ENCODE results near the gene LRRC38. TPM values are rescaled to one million over a fixed set of nuclear protein-coding genes. Genes with fewer than 3 reads are reported as not detected.
"Not testable (repeated sequence)": the region's sequence is repeated elsewhere in the genome, so short reads cannot be mapped to it uniquely, and the experiment has no call there.

The LRRC38 gene
- total RNA-seq (not detected), polyA plus RNA-seq (ENCODE audit: insufficient read depth, low read depth, low replicate concordance) (not detected)
- long read RNA-seq, donor 1 = 0 reads
- long read RNA-seq, donor 2, partial matches to known transcripts = 0 of 1 reads
- long read RNA-seq, donor 2, other reads (novel, unspliced or antisense) = 0 of 1 reads
- long read RNA-seq, donor 3 = 0 reads
- long read RNA-seq, donor 4 = 0 reads
- long read RNA-seq, donor 5 = 0 reads
- long read RNA-seq, donor 6 = 0 reads
- long read RNA-seq, donor 7 = 0 reads
- long read RNA-seq, donor 8 = 0 reads
- long read RNA-seq, donor 9 = 0 reads
- long read RNA-seq, donor 10 = 0 reads

- peak in 2 of 5 donors; percentile 42 to 52 for DNase-seq
- no peak for FAIRE-seq
- H3K27ac ChIP-seq (ENCODE audit: low read depth in 2 of 2, low read length in 2 of 2) = no peak within 1 kb of the TSS
- H3K9ac ChIP-seq (ENCODE audit: low read length in 3 of 3) = no peak within 1 kb of the TSS
- H3K4me1 ChIP-seq (ENCODE audit: control insufficient read depth in 2 of 3, insufficient read depth in 2 of 3, low read depth in 1 of 3, low read length in 3 of 3) = no peaks in the 10 kb centered on the region
- H3K4me3 ChIP-seq (ENCODE audit: low read length in 3 of 3) = no peak within 1 kb of the TSS
- TF ChIP-seq CTCF (IDR thresholded peaks at IDR 0.05; ENCODE audit: borderline replicate concordance, extremely low read depth, insufficient read depth) = no peak
- H3K9me3 ChIP-seq (ENCODE audit: control insufficient read depth in 2 of 3, insufficient read depth in 1 of 3, low read length in 3 of 3) = no peaks in the 10 kb centered on the region
- intact Hi-C loops (cut with DNase I) = no loop called here
- peaks cover 22% of the 10 kb centered on the region for H3K27me3 ChIP-seq (ENCODE audit: control insufficient read depth, insufficient read depth, low read length)
- no peaks in the 10 kb centered on the region for H3K36me3 ChIP-seq (ENCODE audit: control insufficient read depth in 2 of 3, insufficient read depth in 3 of 3, low read length in 3 of 3)
Observed at GRCh38 chr1:13513895-13514546, at the start of gene LRRC38. Gene LRRC38, minus strand, starts transcription at chr1:13514003. Its CDS starts 410 bp downstream, at chr1:13513593.

GRCh38 chr1:13562981-13563380 is 49.2 kb upstream of the LRRC38 start:
- H3K36me3 ChIP-seq (ENCODE audit: control insufficient read depth in 2 of 3, insufficient read depth in 3 of 3, low read length in 3 of 3); H3K9me3 ChIP-seq (ENCODE audit: control insufficient read depth in 2 of 3, insufficient read depth in 1 of 3, low read length in 3 of 3); intact Hi-C loops (cut with DNase I); FAIRE-seq; H3K4me3 ChIP-seq (ENCODE audit: low read length in 3 of 3); DNase-seq; H3K4me1 ChIP-seq (ENCODE audit: control insufficient read depth in 2 of 3, insufficient read depth in 2 of 3, low read depth in 1 of 3, low read length in 3 of 3); H3K27ac ChIP-seq (ENCODE audit: low read depth in 2 of 2, low read length in 2 of 2); H3K9ac ChIP-seq (ENCODE audit: low read length in 3 of 3); H3K27me3 ChIP-seq (ENCODE audit: control insufficient read depth, insufficient read depth, low read length): not testable (repeated sequence)

GRCh38 chr1:13560541-13560940 is 46.7 kb upstream of the LRRC38 start:
- no peaks in the 10 kb centered on the region for H3K36me3 ChIP-seq (ENCODE audit: control insufficient read depth in 2 of 3, insufficient read depth in 3 of 3, low read length in 3 of 3)
- FAIRE-seq = no peak

More at GRCh38 chr1:13560541-13560940, 46.7 kb upstream of the LRRC38 start:
- Histone ChIP-seq H3K9me3 (ENCODE audit: control insufficient read depth in 2 of 3, insufficient read depth in 1 of 3, low read length in 3 of 3) (no peaks in the 10 kb centered on the region), H3K27ac (ENCODE audit: low read depth in 2 of 2, low read length in 2 of 2) (no peak overlapping the region), H3K4me3 (ENCODE audit: low read length in 3 of 3) (no peak overlapping the region), H3K4me1 (ENCODE audit: control insufficient read depth in 2 of 3, insufficient read depth in 2 of 3, low read depth in 1 of 3, low read length in 3 of 3) (no peaks in the 10 kb centered on the region), H3K27me3 (ENCODE audit: control insufficient read depth, insufficient read depth, low read length) (no peaks in the 10 kb centered on the region), H3K9ac (ENCODE audit: low read length in 3 of 3) (no peak overlapping the region)
- no peak for DNase-seq
- TF ChIP-seq CTCF (IDR thresholded peaks at IDR 0.05; ENCODE audit: borderline replicate concordance, extremely low read depth, insufficient read depth) = no peak
- intact Hi-C loops (cut with DNase I) = no loop called here

Measured in kidney (tissue), 22 donors.